Measurements from ENCODE around the gene PITPNC1.

The PITPNC1 gene

GRCh38 chr17:67500261-67500660 is 123.2 kb downstream of the PITPNC1 start:
- H3K27ac ChIP-seq (ENCODE audit: low read depth, low read length, poor library complexity, severe bottlenecking): no peak overlapping the region
- H3K4me1 ChIP-seq (ENCODE audit: insufficient read depth, low read length, severe bottlenecking): no peaks in the 10 kb centered on the region

GRCh38 chr17:67500677-67501300 is 123.7 kb downstream of the PITPNC1 start:
- Histone ChIP-seq H3F3A (ENCODE audit: insufficient read depth, low read length) (no peaks in the 10 kb centered on the region), H3K4me3 (ENCODE audit: low read depth, low read length, poor library complexity, severe bottlenecking) (no peak overlapping the region), H3K79me2 (ENCODE audit: insufficient read depth, low read length) (no peaks in the 10 kb centered on the region), H3K9ac (ENCODE audit: low read length) (no peak overlapping the region), H3K4me2 (ENCODE audit: low read length) (no peak overlapping the region), H3K4me1 (ENCODE audit: insufficient read depth, low read length, severe bottlenecking) (no peaks in the 10 kb centered on the region), H4K20me1 (ENCODE audit: insufficient read depth, low read length) (no peaks in the 10 kb centered on the region), H3K27ac (ENCODE audit: low read depth, low read length, poor library complexity, severe bottlenecking) (no peak overlapping the region), H3K36me3 (ENCODE audit: insufficient read depth, low read length) (no peaks in the 10 kb centered on the region), H2AFZ (ENCODE audit: low read length) (no peak overlapping the region), H3K27me3 (ENCODE audit: insufficient read depth, low read length) (no peaks in the 10 kb centered on the region; the same call in 1 of the 2 replicates), H3K9me2 (ENCODE audit: low read depth, low read length) (no peaks in the 10 kb centered on the region), H3K9me3 (ENCODE audit: low read length) (0 out of 2 replicates have a peak, but pooled peaks cover 1% of the 10 kb centered on the region)
- no peak for TF ChIP-seq EZH2 (IDR thresholded peaks at IDR 0.05; ENCODE audit: borderline replicate concordance, low read length)
- TF ChIP-seq CTCF (IDR thresholded peaks at IDR 0.05; ENCODE audit: low read length): no peak

More at GRCh38 chr17:67500261-67500660, 123.2 kb downstream of the PITPNC1 start:
- H4K20me1 ChIP-seq (ENCODE audit: insufficient read depth, low read length): no peaks in the 10 kb centered on the region
- H3K36me3 ChIP-seq (ENCODE audit: insufficient read depth, low read length): no peaks in the 10 kb centered on the region
- no peaks in the 10 kb centered on the region for H3K79me2 ChIP-seq (ENCODE audit: insufficient read depth, low read length)
- no peak overlapping the region for H3K4me2 ChIP-seq (ENCODE audit: low read length)
- H3F3A ChIP-seq (ENCODE audit: insufficient read depth, low read length): no peaks in the 10 kb centered on the region
- no peaks in the 10 kb centered on the region; the same call in 1 of the 2 replicates for H3K27me3 ChIP-seq (ENCODE audit: insufficient read depth, low read length)
- H3K4me3 ChIP-seq (ENCODE audit: low read depth, low read length, poor library complexity, severe bottlenecking): no peak overlapping the region
- no peaks in the 10 kb centered on the region for H3K9me2 ChIP-seq (ENCODE audit: low read depth, low read length)
- no peak overlapping the region for H2AFZ ChIP-seq (ENCODE audit: low read length)
- no peak overlapping the region for H3K9ac ChIP-seq (ENCODE audit: low read length)
- H3K9me3 ChIP-seq (ENCODE audit: low read length): 0 out of 2 replicates have a peak, but pooled peaks cover 3% of the 10 kb centered on the region
- TF ChIP-seq EZH2 (IDR thresholded peaks at IDR 0.05; ENCODE audit: borderline replicate concordance, low read length) (no peak), CTCF (IDR thresholded peaks at IDR 0.05; ENCODE audit: low read length) (no peak)

DNA sequence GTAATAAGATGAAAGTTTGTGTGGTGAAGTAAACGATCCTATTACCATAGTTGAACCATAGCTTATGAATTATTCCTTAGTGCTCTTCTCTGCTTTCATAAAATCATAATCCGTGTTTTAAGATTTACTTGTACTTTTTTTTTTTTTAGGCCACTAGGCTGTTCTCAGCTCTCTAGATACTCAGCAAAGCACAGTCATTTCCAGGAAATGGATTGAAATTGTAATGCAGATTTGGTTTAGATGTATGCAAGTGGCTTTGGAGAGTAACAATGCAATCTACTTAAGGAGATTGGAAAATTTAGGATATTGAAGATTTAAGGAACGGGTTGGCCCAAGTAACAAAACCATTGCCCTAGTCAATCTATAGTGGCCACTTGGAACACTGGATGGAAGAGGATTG is 125.1 kb downstream of the PITPNC1 start:
- H3K79me2 ChIP-seq (ENCODE audit: insufficient read depth, low read length): no peaks in the 10 kb centered on the region

More for the DNA sequence above, 125.1 kb downstream of the PITPNC1 start:
- H3K9me3 ChIP-seq (ENCODE audit: low read length): peaks cover 3% of the 10 kb centered on the region; the same call in 1 of the 2 replicates
- H4K20me1 ChIP-seq (ENCODE audit: insufficient read depth, low read length): no peaks in the 10 kb centered on the region
- no peak overlapping the region for H3K4me2 ChIP-seq (ENCODE audit: low read length)
- TF ChIP-seq CTCF (IDR thresholded peaks at IDR 0.05; ENCODE audit: low read length) (no peak), EZH2 (IDR thresholded peaks at IDR 0.05; ENCODE audit: borderline replicate concordance, low read length) (no peak)
- no peak overlapping the region for H2AFZ ChIP-seq (ENCODE audit: low read length)
- no peak overlapping the region for H3K27ac ChIP-seq (ENCODE audit: low read depth, low read length, poor library complexity, severe bottlenecking)
- H3K27me3 ChIP-seq (ENCODE audit: insufficient read depth, low read length): no peaks in the 10 kb centered on the region; the same call in 1 of the 2 replicates
- H3K4me1 ChIP-seq (ENCODE audit: insufficient read depth, low read length, severe bottlenecking): no peaks in the 10 kb centered on the region
- no peak overlapping the region for H3K9ac ChIP-seq (ENCODE audit: low read length)
- no peaks in the 10 kb centered on the region for H3K36me3 ChIP-seq (ENCODE audit: insufficient read depth, low read length)
- no peaks in the 10 kb centered on the region for H3K9me2 ChIP-seq (ENCODE audit: low read depth, low read length)
- no peaks in the 10 kb centered on the region for H3F3A ChIP-seq (ENCODE audit: insufficient read depth, low read length)
- no peak overlapping the region for H3K4me3 ChIP-seq (ENCODE audit: low read depth, low read length, poor library complexity, severe bottlenecking)

Measured in OCI-LY1 (cell line).